CD14-positive monocyte (primary cell): Measurements from ENCODE around the gene PRDX5. TPM values are rescaled to one million over a fixed set of nuclear protein-coding genes. Genes with fewer than 3 reads are reported as not detected.

Experiments used
- DNase-seq, 3 donors: peaks; one replicate each; pipeline ENCODE4 v3.0.0-alpha.2; 2011 to 2022
- H2AFZ ChIP-seq: 2 replicates; pipeline ENCODE4 v1.6.0; 2012; ENCODE audit warnings: mild to moderate bottlenecking, low read depth, low read length, inconsistent platforms; ENCODE audit not compliant: insufficient read depth, poor library complexity, severe bottlenecking
- H3K27ac ChIP-seq, 2 donors: 1 replicate in 1 of 2; 2 replicates in 1 of 2; pipeline ENCODE4 v1.5.1; 2012 to 2013; ENCODE audit warnings: low read length in 2 of 2, control low read depth in 1 of 2, inconsistent platforms in 1 of 2, low read depth in 1 of 2, mild to moderate bottlenecking in 1 of 2
- H3K27me3 ChIP-seq, 2 donors: one replicate each; pipeline versions ENCODE4 v1.6.0 to v1.6.1; 2011 to 2013; ENCODE audit warnings: low read length in 2 of 2; ENCODE audit not compliant: control insufficient read depth in 2 of 2, insufficient read depth in 2 of 2
- H3K36me3 ChIP-seq, 2 donors: replicated peaks in 1 of 2; 1 replicate in 1 of 2; 2 replicates in 1 of 2; pipeline versions ENCODE4 v1.5.1 to v1.6.1; 2012 to 2013; ENCODE audit warnings: low read length in 2 of 2, control low read depth in 1 of 2, inconsistent platforms in 1 of 2, mild to moderate bottlenecking in 1 of 2; ENCODE audit not compliant: insufficient read depth in 2 of 2, control insufficient read depth in 1 of 2
- H3K4me1 ChIP-seq, 2 donors: 1 replicate in 1 of 2; 2 replicates in 1 of 2; pipeline versions ENCODE4 v1.5.1 to v1.6.1; 2012 to 2013; ENCODE audit warnings: low read length in 2 of 2, control low read depth in 1 of 2, inconsistent platforms in 1 of 2, mild to moderate bottlenecking in 1 of 2, moderate library complexity in 1 of 2; ENCODE audit not compliant: insufficient read depth in 2 of 2, control insufficient read depth in 1 of 2
- H3K4me2 ChIP-seq: replicated peaks from 2 replicates; pipeline ENCODE3; 2012; ENCODE audit warnings: low read length, moderate library complexity, mild to moderate bottlenecking; ENCODE audit not compliant: poor library complexity, severe bottlenecking; ENCODE audit errors: extremely low read depth
- H3K4me3 ChIP-seq, 3 experiments: fragments of 200-600 bp in 1 of 3; sonication (generic) in 1 of 3; replicated peaks in 1 of 3; 1 replicate in 2 of 3; 2 replicates in 1 of 3; pipeline ENCODE4 v1.5.1; 2011 to 2013; ENCODE audit warnings: low read length in 3 of 3, mild to moderate bottlenecking in 3 of 3, control low read depth in 2 of 3, low read depth in 2 of 3, inconsistent platforms in 1 of 3, moderate library complexity in 1 of 3
- H3K79me2 ChIP-seq: 2 replicates; pipeline ENCODE4 v1.6.0; 2012; ENCODE audit warnings: mild to moderate bottlenecking, control low read depth, inconsistent platforms, low read length, moderate library complexity; ENCODE audit not compliant: insufficient read depth
- H3K9ac ChIP-seq: 2 replicates; pipeline ENCODE4 v1.6.0; 2017; ENCODE audit warnings: low read length, mild to moderate bottlenecking; ENCODE audit not compliant: insufficient read depth, poor library complexity, severe bottlenecking
- H3K9me3 ChIP-seq, 2 donors: replicated peaks in 1 of 2; 1 replicate in 1 of 2; 2 replicates in 1 of 2; pipeline versions ENCODE4 v1.5.1 to v1.6.1; 2012 to 2013; ENCODE audit warnings: low read length in 2 of 2, control low read depth in 1 of 2; ENCODE audit not compliant: control insufficient read depth in 1 of 2, insufficient read depth in 1 of 2
- H4K20me1 ChIP-seq: 2 replicates; pipeline ENCODE4 v1.6.0; 2012; ENCODE audit warnings: mild to moderate bottlenecking, low read length, control low read depth, moderate library complexity; ENCODE audit not compliant: insufficient read depth
- H3K27ac Mint-ChIP-seq, 7 donors: one replicate each; pipeline ENCODE4 v1.8.0; 2020; ENCODE audit warnings: mild to moderate bottlenecking in 7 of 7, mixed read lengths in 7 of 7, moderate library complexity in 6 of 7, inconsistent platforms in 2 of 7
- H3K27me3 Mint-ChIP-seq, 3 donors: one replicate each; pipeline ENCODE4 v1.8.0; 2021 to 2022; ENCODE audit warnings: low read depth in 3 of 3, mild to moderate bottlenecking in 3 of 3, mixed read lengths in 3 of 3, moderate library complexity in 3 of 3, inconsistent platforms in 1 of 3
- H3K36me3 Mint-ChIP-seq, 2 donors: one replicate each; pipeline ENCODE4 v1.8.0; 2020; ENCODE audit warnings: mixed read lengths in 2 of 2, inconsistent platforms in 1 of 2, mild to moderate bottlenecking in 1 of 2
- H3K4me1 Mint-ChIP-seq: one replicate; pipeline ENCODE4 v1.8.0; 2020; ENCODE audit warnings: mild to moderate bottlenecking, mixed read lengths
- H3K4me3 Mint-ChIP-seq, 2 donors: one replicate each; pipeline ENCODE4 v1.8.0; 2020; ENCODE audit warnings: mild to moderate bottlenecking in 2 of 2, mixed read lengths in 2 of 2, moderate library complexity in 1 of 2
- H3K9me3 Mint-ChIP-seq, 7 donors: one replicate each; pipeline ENCODE4 v1.8.0; 2020 to 2022; ENCODE audit warnings: mixed read lengths in 7 of 7, mild to moderate bottlenecking in 6 of 7, moderate library complexity in 6 of 7, inconsistent platforms in 2 of 7
- WGBS: methylation state at CpG from one replicate; pipeline ENCODE4 v1.1.5; 2013; ENCODE audit warnings: missing lambda C conversion rate; ENCODE audit not compliant: insufficient coverage; 5-methylcytosine and 5-hydroxymethylcytosine counted together
- intact Hi-C, 2 donors: fragments of 100-400 bp; cut with micrococcal nuclease; formaldehyde crosslinking; loops; one replicate each; pipeline versions ENCODE4 v1.15.0 to v1.15.1; 2023
- polyA plus RNA-seq, 3 donors: library from polyadenylated mRNA; depleted of rRNA in 1 of 3; unstranded in 2 of 3; stranded (reverse) in 1 of 3; fragments of 300-500 nt in 2 of 3; fragments of >200 nt in 1 of 3; fragmentation: Illumina TruSeq in 2 of 3; gene quantifications; 1 replicate in 2 of 3; 2 replicates in 1 of 3; pipeline ENCODE4 v1.2.3, GENCODE V29; 2012 to 2021
- TF ChIP-seq, protein P1 (sequence below): fragments of 200-600 bp; IDR thresholded peaks from one replicate; pipeline ENCODE4 v1.8.0; 2022; ENCODE audit warnings: antibody characterized with exemption, mild to moderate bottlenecking

PRDX5 gene
- polyA plus RNA-seq, 3 donors: 136 to 318 (median 286) TPM

DNA sequence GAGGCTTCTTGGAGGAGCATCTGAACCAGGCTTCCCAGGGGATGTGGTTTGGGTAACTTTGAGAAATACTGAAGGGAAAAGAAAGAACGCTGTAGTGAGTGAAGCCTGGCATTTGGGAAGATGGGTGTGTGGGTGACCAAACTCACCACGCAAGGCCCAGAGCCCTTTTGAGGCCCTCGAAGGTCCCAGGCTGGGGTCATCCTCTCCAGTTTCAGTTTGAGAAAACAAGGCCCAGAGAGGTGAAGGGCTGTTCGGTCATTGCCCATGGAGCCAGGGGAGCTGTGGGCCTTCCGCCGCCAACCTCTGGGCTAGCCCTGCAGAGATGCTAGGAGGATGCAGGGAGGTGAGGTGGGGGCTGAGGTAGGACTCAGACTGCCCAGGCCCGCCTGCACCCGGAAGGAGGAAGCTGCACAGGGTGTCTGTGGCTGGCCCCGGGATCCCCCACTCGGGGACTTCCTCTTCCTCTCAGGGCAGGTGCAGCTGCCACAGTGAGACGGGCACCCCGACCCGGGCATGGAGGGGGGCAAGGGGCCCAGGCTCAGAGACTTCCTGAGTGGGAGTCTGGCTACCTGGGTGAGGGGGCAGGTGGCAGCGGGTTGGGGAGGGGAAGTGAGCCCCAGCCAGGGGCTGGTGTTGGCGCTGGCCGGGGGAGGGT is 22.0 kb downstream of the PRDX5 start, which contains the start of gene CCDC88B:
Gene CCDC88B, plus strand, starts transcription at position 451 of the 655 bp plus-strand sequence. Its CDS starts 63 bp downstream, at position 514.
- Mint-ChIP-seq H3K27ac (peak within 1 kb of the TSS; percentile 81 to 98 (median 94)), H3K4me1 (peaks cover 44% of the 10 kb centered on the region), H3K36me3 (peaks cover 23 to 35% of the 10 kb centered on the region in 2 donors), H3K9me3 (no peaks in the 10 kb centered on the region), H3K4me3 (peak within 1 kb of the TSS; percentile 85 to 90), H3K27me3 (no peaks in the 10 kb centered on the region)
- H3K9ac ChIP-seq: peak within 1 kb of the TSS; percentile 82
- peaks cover 19 to 20% of the 10 kb centered on the region in 2 donors for H3K36me3 ChIP-seq
- H3K4me1 ChIP-seq: peaks cover 42 to 54% of the 10 kb centered on the region in 2 donors
- H3K27me3 ChIP-seq: no peaks in the 10 kb centered on the region
- peak within 1 kb of the TSS; percentile 68 for H2AFZ ChIP-seq
- intact Hi-C loops: loop anchor here in 1 of 2 donors (5.0 kb wide), 1 partner anchor 33 kb away; the partner anchor contains the start of gene ESRRA
- H3K9me3 ChIP-seq: no peaks in the 10 kb centered on the region
- peaks cover 44% of the 10 kb centered on the region for H4K20me1 ChIP-seq
- 8% methylated on average over 13 of the region's 16 CpGs for WGBS
- DNase-seq: peak; percentile 79 to 93 (median 88)
- H3K27ac ChIP-seq: peak within 1 kb of the TSS; percentile 79 to 90
- peaks cover 43% of the 10 kb centered on the region for H3K79me2 ChIP-seq
- peak within 1 kb of the TSS; percentile 87 for H3K4me2 ChIP-seq
- peak within 1 kb of the TSS; percentile 67 to 93 (median 79) for H3K4me3 ChIP-seq
- TF ChIP-seq, protein P1, sequence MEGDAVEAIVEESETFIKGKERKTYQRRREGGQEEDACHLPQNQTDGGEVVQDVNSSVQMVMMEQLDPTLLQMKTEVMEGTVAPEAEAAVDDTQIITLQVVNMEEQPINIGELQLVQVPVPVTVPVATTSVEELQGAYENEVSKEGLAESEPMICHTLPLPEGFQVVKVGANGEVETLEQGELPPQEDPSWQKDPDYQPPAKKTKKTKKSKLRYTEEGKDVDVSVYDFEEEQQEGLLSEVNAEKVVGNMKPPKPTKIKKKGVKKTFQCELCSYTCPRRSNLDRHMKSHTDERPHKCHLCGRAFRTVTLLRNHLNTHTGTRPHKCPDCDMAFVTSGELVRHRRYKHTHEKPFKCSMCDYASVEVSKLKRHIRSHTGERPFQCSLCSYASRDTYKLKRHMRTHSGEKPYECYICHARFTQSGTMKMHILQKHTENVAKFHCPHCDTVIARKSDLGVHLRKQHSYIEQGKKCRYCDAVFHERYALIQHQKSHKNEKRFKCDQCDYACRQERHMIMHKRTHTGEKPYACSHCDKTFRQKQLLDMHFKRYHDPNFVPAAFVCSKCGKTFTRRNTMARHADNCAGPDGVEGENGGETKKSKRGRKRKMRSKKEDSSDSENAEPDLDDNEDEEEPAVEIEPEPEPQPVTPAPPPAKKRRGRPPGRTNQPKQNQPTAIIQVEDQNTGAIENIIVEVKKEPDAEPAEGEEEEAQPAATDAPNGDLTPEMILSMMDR: no peak

DNA sequence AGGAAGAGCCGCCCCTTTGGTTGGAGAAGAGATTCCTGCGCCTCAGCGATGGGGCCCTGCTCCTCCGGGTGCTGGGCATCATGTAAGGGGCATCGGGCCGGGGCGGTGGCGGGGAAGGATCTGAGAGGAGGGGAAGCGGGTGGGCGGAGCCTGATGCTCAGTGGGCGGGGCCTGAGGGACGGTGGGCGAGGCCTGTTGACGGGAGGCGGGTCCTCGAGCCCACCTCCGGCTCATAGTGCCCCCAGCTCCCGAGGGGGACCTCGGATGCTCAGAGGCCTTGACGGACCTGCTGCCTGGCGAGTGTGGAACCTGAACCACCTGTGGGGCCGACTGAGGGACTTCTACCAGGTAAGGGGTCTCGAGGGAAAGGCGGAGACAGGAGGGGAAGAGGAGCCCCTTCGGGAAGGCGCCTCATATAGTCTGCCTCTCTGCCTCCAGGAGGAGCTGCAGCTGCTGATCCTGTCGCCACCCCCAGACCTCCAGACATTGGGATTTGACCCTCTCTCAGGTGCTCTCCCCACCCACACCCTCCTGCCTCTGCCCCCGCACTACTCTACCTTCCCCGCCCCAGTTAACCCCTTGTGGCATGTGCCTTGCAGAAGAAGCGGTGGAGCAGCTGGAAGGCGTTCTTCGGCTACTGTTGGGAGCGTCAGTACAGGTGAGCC is 22.9 kb downstream of the PRDX5 start:
- H3K4me2 ChIP-seq: peak overlapping the region; percentile 87
- peak overlapping the region; percentile 82 for H3K9ac ChIP-seq
- intact Hi-C loops: loop anchor here in 1 of 2 donors (5.0 kb wide), 1 partner anchor 34 kb away; the partner anchor contains the start of gene ESRRA
- Mint-ChIP-seq H3K27ac (peak overlapping the region; percentile 81 to 98 (median 94)), H3K4me1 (peaks cover 43% of the 10 kb centered on the region), H3K27me3 (no peaks in the 10 kb centered on the region), H3K4me3 (peak overlapping the region; percentile 85 to 90), H3K9me3 (no peaks in the 10 kb centered on the region), H3K36me3 (peaks cover 29 to 42% of the 10 kb centered on the region in 2 donors)
- H3K36me3 ChIP-seq: peaks cover 28 to 30% of the 10 kb centered on the region in 2 donors
- TF ChIP-seq, protein P1: no peak
- H3K79me2 ChIP-seq: peaks cover 43% of the 10 kb centered on the region
- H4K20me1 ChIP-seq: peaks cover 53% of the 10 kb centered on the region
- H3K9me3 ChIP-seq: no peaks in the 10 kb centered on the region
- 4% methylated on average over 24 of the region's 33 CpGs for WGBS
- peak overlapping the region; percentile 79 to 90 for H3K27ac ChIP-seq
- peaks cover 34 to 47% of the 10 kb centered on the region in 2 donors for H3K4me1 ChIP-seq
- no peaks in the 10 kb centered on the region for H3K27me3 ChIP-seq
- peak overlapping the region; percentile 67 to 93 (median 79) for H3K4me3 ChIP-seq
- peak; percentile 51 to 61 (median 55) for DNase-seq
- H2AFZ ChIP-seq: peak overlapping the region; percentile 68
